SH-SY5Y (cell line): ENCODE data around the gene ADCYAP1.

ENCODE experiments used
- GATA2 ChIP-seq: IDR thresholded peaks from 2 replicates; pipeline ENCODE4 v1.6.1; 2011; ENCODE audit warnings: mild to moderate bottlenecking, low read depth, low read length
- GATA3 ChIP-seq: IDR thresholded peaks from 2 replicates; pipeline ENCODE4 v1.6.1; 2011; ENCODE audit warnings: low read depth, mild to moderate bottlenecking, low read length, moderate library complexity

DNA sequence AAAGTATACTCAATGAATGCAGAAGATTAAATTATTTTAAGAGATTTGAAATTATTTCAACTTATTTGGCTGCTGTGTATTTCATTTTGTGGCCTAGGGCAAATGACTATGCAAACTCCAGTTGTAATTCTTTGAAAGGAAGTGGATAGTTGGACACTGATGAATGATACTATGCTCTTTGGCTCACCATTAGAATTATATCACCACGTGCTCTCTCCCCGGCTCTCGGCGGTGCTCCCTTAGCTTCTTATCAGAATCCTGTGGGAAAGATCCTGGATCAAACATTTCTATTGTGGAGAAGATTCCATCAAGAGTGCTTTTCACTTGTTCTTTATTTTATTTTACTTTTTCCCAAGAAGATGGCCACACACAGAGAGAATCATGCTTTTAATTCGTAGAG is 55.2 kb downstream of the ADCYAP1 start:
- TF ChIP-seq GATA2 (no peak), GATA3 (no peak)
